ENCODE measurements around the gene BUD31. TPM values are rescaled to one million over a fixed set of nuclear protein-coding genes. Genes with fewer than 3 reads are reported as not detected.
A peak's percentile ranks its signal among the peaks of the same experiment; 100 is the strongest.
"Not testable (repeated sequence)": the region's sequence is repeated elsewhere in the genome, so short reads cannot be mapped to it uniquely, and the experiment has no call there.

Gene BUD31
- total RNA-seq, 6 experiments from 2014 or later: 134 to 147 (median 146) TPM

GRCh38 chr7:99409806-99410205 lies 1.0 kb downstream of the BUD31 start:
- Mint-ChIP-seq H3K36me3 (ENCODE audit: low read depth) (peaks cover 48% of the 10 kb centered on the region), H3K4me1 (ENCODE audit: low read depth) (peaks cover 31% of the 10 kb centered on the region), H3K4me3 (peak overlapping the region; percentile 98), H3K27me3 (ENCODE audit: insufficient read depth) (no peaks in the 10 kb centered on the region; the same call in 1 of the 2 replicates), H3K9me3 (no peaks in the 10 kb centered on the region), H3K27ac (peak overlapping the region; percentile 98)
- no peak for DNase-seq
- no peak for TF ChIP-seq CTCF (IDR thresholded peaks at IDR 0.05)

GRCh38 chr7:99410635-99411034 lies 1.9 kb downstream of the BUD31 start:
- Mint-ChIP-seq H3K27ac (peak overlapping the region; percentile 98), H3K27me3 (ENCODE audit: insufficient read depth) (no peaks in the 10 kb centered on the region; the same call in 1 of the 2 replicates), H3K4me1 (ENCODE audit: low read depth) (peaks cover 30% of the 10 kb centered on the region)

GRCh38 chr7:99415513-99416127 lies 6.9 kb downstream of the BUD31 start:
- not testable (repeated sequence) for H3K4me3 Mint-ChIP-seq; H3K4me1 Mint-ChIP-seq (ENCODE audit: low read depth); H3K27ac Mint-ChIP-seq; H3K27me3 Mint-ChIP-seq (ENCODE audit: insufficient read depth); H3K9me3 Mint-ChIP-seq
- TF ChIP-seq CTCF (IDR thresholded peaks at IDR 0.05): peak; percentile 80
- peak; percentile 71 for DNase-seq
- H3K36me3 Mint-ChIP-seq (ENCODE audit: low read depth): peaks cover 48% of the 10 kb centered on the region

More at GRCh38 chr7:99410635-99411034, 1.9 kb downstream of the BUD31 start:
- TF ChIP-seq CTCF (IDR thresholded peaks at IDR 0.05): no peak
- no peaks in the 10 kb centered on the region for H3K9me3 Mint-ChIP-seq
- H3K4me3 Mint-ChIP-seq: peak overlapping the region; percentile 98
- H3K36me3 Mint-ChIP-seq (ENCODE audit: low read depth): peaks cover 55% of the 10 kb centered on the region
- DNase-seq: no peak

- H3K27me3 Mint-ChIP-seq (ENCODE audit: insufficient read depth): peaks cover 3% of the 10 kb centered on the region; the same call in 1 of the 2 replicates
- TF ChIP-seq CTCF (IDR thresholded peaks at IDR 0.05): no peak
- H3K4me3 Mint-ChIP-seq: no peak overlapping the region
- H3K36me3 Mint-ChIP-seq (ENCODE audit: low read depth): peaks cover 28% of the 10 kb centered on the region
- DNase-seq: no peak
- no peaks in the 10 kb centered on the region for H3K9me3 Mint-ChIP-seq
- H3K4me1 Mint-ChIP-seq (ENCODE audit: low read depth): no peaks in the 10 kb centered on the region
- H3K27ac Mint-ChIP-seq: no peak overlapping the region
Observed at GRCh38 chr7:99418260-99418659, 9.5 kb downstream of the BUD31 start.

- peaks cover 28% of the 10 kb centered on the region for H3K36me3 Mint-ChIP-seq (ENCODE audit: low read depth)
- H3K4me1 Mint-ChIP-seq (ENCODE audit: low read depth): no peaks in the 10 kb centered on the region
- no peak for TF ChIP-seq CTCF (IDR thresholded peaks at IDR 0.05)
- no peaks in the 10 kb centered on the region for H3K9me3 Mint-ChIP-seq
- no peak for DNase-seq
- no peak overlapping the region for H3K27ac Mint-ChIP-seq
- H3K4me3 Mint-ChIP-seq: no peak overlapping the region
- peaks cover 3% of the 10 kb centered on the region; the same call in 1 of the 2 replicates for H3K27me3 Mint-ChIP-seq (ENCODE audit: insufficient read depth)
Observed at GRCh38 chr7:99419323-99420021, 10.7 kb downstream of the BUD31 start.
